Ovary (tissue), 3 donors: ENCODE data around the gene TBC1D8B.

Experiments
- CTCF ChIP-seq, 3 donors: fragments of 450-650 bp in 2 of 3; fragments of 200-600 bp in 1 of 3; IDR thresholded peaks; one replicate each; pipeline versions ENCODE4 v1.5.1 to v1.8.0; 2016 to 2022; ENCODE audit warnings: antibody characterized with exemption in 3 of 3, mild to moderate bottlenecking in 1 of 3
- EP300 ChIP-seq: sonication (generic); formaldehyde crosslinking; IDR thresholded peaks from one replicate; pipeline ENCODE4 v1.6.1; 2017; ENCODE audit warnings: antibody characterized with exemption
- POLR2A ChIP-seq: fragments of 450-650 bp; IDR thresholded peaks from one replicate; pipeline ENCODE4 v1.6.1; 2017; ENCODE audit warnings: antibody characterized with exemption, mild to moderate bottlenecking, moderate library complexity
- donor health status: DM: no; HTN: no; CAD: no.

DNA sequence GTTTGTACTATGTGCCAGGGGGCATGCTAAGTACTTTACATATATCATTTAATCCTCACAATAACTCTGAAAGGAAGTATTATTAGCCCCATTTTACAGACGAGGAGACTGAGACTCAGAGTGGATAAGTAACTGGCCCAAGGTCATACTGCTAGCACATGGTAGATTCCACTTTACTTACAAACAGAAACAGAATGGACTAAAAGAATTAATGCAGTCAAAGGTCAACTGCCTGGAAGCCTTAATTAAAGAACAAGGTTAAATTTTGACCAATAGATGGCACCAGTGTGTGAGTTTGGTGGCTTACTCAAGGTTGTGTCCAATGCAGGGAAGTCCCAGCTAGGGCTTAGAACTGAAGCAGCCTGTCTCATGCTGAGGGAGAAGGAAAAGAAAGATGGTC lies 96.0 kb downstream of the TBC1D8B start:
- TF ChIP-seq EP300 = no peak
- TF ChIP-seq CTCF (IDR thresholded peaks at IDR 0.05) = no peak
- TF ChIP-seq POLR2A = no peak
